MM.1S (cell line): ENCODE data around the gene CHN1.

ENCODE experiments used
- EZH2 ChIP-seq: fragments of 300-600 bp; sonication (generic); optimal IDR thresholded peaks from 2 replicates; pipeline ENCODE3; 2017; ENCODE audit warnings: low read depth, mild to moderate bottlenecking, antibody characterized with exemption, low read length, mixed read lengths
- EZH2phosphoT487 ChIP-seq: fragments of 300-600 bp; sonication (generic); IDR thresholded peaks from 2 replicates; pipeline ENCODE4 v1.6.1; 2018; ENCODE audit warnings: antibody characterized with exemption, low read length
- TF ChIP-seq, protein P1 (sequence below): fragments of 300-600 bp; sonication (generic); IDR thresholded peaks from 2 replicates; pipeline ENCODE4 v1.5.1; 2016; ENCODE audit warnings: antibody characterized with exemption, low read length, mixed read lengths

DNA sequence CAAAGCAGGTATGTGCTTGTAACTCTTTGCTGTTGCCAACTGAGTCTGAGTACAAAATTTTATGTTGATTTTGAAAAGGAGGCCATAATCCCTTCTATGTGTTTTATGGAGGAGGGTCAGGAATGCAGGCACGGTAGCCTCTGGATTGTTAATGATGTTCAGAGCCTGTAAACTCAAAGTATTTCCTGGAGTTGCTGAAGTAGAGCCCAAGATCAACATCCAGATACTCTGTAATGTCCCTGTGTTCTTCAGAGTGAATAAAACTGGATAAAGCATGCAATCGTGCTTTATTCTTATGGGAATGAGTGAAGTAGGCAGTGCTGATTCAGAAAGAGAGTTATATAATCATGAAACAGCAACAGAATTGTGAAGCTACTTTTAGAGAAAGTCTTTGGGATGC, 179.1 kb downstream of the CHN1 start:
- TF ChIP-seq, protein P1, sequence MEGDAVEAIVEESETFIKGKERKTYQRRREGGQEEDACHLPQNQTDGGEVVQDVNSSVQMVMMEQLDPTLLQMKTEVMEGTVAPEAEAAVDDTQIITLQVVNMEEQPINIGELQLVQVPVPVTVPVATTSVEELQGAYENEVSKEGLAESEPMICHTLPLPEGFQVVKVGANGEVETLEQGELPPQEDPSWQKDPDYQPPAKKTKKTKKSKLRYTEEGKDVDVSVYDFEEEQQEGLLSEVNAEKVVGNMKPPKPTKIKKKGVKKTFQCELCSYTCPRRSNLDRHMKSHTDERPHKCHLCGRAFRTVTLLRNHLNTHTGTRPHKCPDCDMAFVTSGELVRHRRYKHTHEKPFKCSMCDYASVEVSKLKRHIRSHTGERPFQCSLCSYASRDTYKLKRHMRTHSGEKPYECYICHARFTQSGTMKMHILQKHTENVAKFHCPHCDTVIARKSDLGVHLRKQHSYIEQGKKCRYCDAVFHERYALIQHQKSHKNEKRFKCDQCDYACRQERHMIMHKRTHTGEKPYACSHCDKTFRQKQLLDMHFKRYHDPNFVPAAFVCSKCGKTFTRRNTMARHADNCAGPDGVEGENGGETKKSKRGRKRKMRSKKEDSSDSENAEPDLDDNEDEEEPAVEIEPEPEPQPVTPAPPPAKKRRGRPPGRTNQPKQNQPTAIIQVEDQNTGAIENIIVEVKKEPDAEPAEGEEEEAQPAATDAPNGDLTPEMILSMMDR, result no peak
- TF ChIP-seq EZH2 (no peak), EZH2phosphoT487 (no peak)
